Activated CD4-positive, CD25-positive, alpha-beta regulatory T cell treated with anti-CD3 and anti-CD28 coated beads, Interleukin-2, amount 50 U/mL, for 72 hours (primary cell): ENCODE data around the gene USP20.

Source experiments
- DNase-seq: peaks from one replicate; pipeline ENCODE4 v3.0.0; 2021

The USP20 gene

DNA sequence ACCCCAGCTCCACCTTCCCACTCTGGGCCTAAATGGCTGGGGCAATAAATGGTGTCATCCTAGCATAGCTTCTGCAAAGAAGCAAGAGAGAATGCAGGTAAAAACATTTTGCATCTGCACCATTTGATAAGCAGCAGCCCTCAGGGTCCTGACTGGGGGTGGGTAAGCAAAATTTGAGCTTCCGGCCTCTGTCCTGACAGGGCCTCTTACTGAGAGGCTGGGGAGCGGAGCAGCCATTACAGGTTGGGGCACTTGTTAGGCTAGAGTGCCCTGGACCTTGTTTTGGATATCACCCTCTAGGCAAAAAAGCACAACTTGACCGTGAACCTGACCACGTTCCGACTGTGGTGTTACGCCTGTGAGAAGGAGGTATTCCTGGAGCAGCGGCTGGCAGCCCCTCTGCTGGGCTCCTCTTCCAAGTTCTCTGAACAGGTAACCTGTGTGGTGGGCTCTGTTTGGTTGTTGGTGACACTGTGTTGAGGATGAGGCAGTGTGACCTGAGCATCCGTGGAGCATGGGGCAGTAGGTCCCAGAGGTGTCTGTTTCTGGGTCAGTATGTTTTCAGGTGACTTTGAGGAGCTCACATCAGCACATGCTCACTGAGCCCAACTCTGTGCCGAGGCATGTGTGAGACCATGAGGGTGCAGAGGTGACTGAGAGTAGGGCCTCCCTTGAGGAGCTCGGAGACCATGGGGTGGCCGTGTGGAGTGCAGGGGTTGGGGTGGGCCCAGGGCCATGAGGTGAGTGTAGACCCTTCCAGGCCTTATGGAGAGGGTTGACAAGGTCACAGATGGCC is 23.1 kb downstream of the USP20 start:
- no peak for DNase-seq

DNA sequence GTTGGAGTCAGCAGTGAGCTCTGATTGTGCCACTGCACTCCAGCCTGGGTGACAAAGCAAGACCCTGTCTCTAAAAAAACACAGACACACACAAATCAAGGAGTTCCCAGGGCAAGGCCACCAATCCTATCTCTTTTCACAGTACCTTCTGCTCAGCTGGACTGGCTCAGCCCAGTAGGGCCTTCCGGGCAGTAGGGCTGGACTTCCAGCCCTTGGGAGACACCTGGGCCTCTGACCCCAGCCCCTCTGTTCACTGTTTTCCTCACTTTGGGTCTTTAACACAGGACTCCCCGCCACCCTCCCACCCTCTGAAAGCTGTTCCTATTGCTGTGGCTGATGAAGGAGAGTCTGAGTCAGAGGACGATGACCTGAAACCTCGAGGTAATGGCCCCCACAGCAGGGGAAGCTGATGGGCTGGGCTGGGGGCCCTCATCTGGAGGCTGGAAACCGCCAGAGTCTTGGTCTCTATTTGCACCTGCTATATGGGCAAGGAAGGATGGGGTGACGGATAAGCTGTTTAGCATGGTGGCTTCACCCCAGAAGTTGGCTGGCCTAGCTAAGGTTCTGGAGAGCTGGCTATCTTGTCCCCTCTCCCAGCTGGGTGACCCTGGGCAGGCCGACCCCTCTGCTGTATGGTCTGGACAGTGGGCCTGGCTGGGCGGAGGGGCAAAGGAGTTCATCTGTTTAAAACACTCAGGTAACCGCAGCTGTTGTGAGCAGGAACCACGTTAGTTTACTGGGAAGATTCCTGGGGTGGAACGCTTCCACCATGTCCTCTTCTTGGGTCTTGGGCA is 25.6 kb downstream of the USP20 start:
- DNase-seq = no peak

DNA sequence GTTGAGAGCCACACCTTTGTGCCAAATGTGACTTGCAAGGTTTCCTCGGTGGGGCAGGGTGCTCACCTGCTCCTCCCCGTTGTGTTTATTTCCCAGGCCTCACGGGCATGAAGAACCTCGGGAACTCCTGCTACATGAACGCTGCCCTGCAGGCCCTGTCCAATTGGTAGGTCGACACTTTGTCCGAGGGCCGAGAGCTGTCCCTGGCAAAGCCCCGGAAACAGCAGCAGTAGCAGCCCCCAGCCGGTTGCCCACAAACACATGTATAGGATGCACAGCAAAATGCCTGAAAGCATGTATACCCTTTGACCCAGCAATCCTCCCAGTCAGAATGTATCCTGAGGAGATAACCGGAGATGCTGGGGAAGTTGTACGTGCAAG is 26.2 kb downstream of the USP20 start:
- DNase-seq = no peak

DNA sequence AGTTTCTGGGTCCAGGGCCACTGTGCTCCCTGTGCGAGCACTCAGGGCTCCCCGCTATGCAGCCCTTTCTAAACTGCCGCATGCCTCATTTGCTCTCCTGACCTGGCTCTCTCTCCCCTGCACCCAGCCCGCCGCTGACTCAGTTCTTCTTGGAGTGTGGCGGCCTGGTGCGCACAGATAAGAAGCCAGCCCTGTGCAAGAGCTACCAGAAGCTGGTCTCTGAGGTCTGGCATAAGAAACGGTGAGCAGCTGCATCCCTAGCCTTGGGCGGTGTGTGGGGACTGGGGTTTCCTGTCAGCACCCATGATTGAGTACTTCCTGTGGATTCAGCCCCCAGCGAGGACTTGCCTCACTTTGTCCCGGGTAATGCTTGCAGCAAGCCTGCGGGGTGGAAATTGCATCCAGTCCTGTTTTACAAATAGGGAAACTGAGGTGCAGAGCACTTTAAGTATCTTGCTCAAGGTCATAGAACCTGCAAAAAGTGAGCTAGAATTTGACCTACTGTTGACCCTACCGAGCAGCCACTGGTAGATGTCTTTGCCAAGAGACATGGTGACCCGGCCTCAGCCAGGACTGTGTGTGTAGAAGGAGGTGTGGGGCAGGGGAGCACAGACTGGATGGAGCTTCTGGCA is 27.9 kb downstream of the USP20 start:
- peak; percentile 65 for DNase-seq

DNA sequence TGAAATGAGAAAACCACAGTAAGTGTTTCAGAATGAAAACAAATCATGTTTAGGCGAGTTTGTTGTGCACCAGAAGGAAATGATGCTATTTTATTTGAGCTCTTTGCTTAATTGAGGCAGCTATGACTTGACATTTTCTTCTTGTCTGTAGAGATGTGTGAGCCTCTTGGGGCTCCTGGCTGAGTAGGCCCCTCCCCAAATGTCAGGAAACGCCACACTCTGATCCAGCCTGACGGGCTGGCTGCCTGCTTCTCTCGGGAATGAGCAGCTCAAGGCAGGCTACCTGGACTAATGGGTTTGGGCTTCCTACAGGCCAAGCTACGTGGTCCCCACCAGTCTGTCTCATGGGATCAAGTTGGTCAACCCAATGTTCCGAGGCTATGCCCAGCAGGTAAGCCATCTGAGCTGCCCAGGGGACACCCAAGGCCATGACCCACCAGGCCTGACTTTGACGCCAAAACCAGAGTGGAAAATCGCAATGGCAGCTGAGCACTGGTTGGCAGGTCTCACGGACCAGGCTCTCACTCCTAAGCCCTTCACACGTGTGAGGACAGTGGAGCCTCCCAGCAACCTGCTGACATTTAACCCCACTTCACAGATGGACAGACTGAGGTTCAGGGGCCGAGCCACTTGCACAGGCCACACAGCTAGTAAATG is 29.9 kb downstream of the USP20 start:
- DNase-seq = no peak

DNA sequence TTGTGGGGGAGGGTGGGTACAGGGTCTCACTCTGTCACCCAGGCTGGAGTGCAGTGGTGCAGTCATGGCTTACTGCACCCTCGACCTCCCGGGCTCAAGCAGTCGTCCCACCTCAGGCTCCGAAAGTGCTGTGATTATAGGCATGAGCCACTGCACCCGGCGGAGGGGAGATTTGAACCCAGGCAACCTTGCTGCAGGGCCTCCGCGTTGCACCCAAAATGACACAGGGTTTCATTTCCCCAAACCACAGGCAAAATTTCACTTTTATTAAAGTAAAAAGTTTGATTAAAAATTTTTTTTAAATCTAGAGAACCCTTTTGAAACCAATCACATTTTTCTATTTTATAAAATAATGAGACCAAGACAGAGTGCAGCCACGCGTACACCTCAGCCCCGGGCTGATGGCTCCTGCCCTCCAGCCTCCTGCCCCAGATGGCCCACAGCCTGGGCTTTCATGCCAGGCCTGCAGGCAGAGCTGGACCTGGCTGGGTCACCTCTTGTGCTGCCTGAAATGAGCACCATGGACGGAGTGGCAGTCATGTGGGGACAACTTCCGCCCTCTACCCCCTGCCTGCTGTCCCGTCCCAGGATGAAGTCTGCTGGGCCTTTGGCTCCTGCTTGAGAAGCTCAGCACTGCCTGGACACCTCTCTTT is 30.5 kb downstream of the USP20 start:
- no peak for DNase-seq

DNA sequence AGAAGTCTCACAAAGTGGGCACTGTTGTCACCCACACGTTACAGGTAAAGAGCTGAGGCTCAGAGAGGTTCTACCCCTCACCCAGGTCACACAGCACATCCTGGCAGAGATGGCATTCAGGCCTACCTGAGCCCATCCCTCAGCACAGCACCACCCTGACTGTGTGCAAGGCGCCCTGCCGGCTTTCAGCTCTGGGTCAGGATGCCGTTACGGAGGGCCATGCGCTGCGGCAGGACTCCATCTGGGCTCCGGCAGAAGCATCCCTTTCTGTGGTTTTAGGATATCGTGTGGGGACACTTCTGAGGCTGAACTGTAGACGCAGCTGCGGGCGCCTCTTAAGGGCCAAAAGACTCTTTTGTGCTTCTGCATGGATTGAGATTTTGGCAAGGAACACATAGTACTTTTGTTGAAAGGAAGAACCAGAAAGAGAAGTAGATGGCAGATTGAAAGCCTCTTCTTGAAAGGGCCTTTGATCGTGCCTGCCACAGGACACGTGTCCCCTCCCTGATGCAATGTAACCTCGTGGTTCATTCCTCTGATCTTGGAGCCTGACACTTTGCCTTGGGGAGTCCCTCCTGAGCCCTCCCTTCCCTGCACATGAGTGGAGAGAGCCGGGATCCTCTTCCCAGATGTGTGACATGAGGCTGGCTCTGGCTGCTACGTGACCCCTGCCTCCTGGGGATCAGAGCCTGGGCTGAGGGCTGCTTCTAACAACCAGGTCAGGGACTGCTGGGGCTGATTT is 31.3 kb downstream of the USP20 start:
- no peak for DNase-seq

DNA sequence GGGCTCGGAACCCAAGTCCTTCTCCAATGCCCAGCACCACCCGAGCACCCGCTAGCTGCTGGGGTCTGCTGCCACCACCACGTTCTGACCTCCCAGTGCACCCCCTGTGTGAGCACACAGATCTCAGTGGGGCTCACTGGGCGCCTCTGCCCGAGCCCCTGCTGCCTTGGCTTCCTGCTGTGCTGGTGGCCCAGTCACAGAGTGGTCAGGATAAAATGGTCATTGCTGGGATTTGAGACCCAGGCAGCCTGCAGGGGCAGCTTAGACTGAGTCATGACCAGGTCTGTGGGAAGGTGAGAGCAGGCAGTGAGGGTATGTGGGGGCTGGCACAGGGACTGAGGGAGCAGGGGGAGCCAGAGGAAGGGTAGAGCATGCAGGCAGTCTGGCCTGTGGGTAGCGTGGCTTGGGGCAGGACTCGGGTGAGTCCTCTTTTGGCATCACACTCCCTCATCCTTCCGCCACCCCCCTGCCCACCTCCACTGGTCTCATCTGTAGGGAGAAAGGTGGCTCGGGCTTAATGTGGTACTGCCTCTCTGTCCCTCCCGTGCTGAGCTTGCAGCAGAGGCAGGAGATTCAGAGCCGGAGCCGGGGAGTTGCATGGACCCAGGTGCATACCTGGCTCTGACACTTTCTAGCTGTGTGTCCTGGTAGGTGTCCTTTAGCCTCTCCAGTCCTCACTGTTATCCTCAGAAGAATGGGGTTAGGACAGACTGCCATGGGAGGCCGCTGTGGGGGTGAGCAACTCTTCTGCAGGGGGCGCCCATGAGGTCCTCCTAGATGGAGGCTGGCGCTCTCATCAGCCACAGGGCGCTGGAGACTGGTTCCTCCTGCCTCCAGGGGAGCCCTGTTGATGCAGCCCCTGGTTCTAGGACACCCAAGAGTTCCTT is 32.1 kb downstream of the USP20 start:
- no peak for DNase-seq

DNA sequence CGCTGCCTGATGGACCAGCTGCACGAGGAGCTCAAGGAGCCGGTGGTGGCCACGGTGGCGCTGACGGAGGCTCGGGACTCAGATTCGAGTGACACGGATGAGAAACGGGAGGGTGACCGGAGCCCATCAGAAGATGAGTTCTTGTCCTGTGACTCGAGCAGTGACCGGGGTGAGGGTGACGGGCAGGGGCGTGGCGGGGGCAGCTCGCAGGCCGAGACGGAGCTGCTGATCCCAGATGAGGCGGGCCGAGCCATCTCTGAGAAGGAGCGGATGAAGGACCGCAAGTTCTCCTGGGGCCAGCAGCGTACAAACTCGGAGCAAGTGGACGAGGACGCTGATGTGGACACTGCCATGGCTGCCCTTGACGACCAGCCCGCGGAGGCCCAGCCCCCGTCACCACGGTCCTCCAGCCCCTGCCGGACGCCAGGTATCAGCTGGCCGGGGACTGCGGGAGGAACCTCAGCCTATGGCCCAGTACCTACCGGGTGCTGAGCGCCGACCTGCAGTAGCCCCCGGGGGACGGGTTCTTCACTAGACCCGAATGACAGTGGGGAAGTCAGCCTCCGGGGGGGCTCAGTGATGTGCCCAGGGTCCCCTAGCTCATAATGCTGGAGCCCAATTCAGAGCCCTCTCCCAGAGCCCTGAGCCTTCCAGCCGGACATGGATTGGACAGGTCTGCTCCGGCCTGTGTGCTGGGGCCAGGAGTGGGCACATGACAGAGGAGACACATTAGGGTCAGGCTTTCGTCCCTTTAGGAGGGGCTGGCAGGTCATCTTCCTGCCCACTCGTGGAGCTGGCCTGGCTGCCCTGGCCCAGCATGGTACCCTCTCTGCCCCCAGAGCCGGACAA is 33.0 kb downstream of the USP20 start:
- no peak for DNase-seq

DNA sequence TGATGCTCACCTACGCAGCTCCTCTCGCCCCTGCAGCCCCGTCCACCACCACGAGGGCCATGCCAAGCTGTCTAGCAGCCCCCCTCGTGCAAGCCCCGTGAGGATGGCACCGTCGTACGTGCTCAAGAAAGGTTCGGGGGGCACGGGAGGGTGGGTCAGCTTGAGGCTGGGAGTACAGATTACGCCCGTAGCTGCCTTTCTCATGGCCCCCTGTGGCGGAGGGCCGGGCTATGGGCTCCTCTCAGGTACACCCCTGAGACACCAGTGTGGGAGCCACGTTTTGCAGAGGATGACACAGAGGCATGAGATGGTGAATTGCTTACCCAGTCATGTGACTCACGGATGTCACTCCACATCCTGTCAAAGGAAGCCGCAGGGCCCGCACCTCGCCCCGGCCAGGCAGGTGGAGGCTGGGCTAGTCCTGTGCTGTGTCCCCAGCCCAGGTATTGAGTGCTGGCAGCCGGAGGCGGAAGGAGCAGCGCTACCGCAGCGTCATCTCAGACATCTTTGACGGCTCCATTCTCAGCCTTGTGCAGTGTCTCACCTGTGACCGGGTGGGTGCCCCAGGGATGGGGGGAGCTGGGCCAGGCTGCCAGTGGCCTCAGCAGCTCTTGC is 33.7 kb downstream of the USP20 start:
- peak; percentile 82 for DNase-seq

DNA sequence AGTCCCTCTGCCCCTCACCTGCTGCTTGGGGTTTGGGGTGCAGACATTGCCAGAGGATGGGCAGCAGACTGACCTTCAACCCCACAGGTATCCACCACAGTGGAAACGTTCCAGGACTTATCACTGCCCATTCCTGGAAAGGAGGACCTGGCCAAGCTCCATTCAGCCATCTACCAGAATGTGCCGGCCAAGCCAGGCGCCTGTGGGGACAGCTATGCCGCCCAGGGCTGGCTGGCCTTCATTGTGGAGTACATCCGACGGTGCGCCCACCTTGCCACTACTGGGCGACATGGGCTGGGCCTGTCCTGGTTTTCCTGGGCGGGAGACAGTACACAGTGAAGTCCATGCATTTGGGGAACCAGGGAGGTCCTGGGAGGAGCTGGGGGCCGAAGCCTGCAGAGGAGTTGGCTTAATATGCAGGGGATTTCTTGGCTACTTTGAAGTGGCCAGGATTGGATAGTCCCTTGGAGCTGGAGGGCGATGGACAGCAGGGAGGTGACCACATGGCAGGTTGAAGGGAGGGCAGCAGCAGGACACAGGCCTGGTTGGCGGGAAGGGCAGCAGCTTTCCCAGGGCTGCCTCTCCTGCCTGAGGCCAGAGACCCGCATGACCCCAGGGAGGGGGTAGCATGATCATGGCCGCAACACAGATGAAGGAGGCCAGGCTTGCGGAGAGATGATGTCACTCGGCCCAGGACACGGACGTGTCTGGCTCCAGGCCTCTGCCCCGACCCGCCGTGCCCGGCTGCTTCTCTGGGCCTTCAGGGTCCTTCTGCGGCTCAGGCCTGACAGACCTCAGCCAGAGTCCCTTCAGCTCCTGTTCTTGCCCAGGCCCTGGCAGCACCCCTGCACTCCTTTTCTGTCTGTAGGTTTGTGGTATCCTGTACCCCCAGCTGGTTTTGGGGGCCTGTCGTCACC is 34.6 kb downstream of the USP20 start:
- peak; percentile 30 for DNase-seq

DNA sequence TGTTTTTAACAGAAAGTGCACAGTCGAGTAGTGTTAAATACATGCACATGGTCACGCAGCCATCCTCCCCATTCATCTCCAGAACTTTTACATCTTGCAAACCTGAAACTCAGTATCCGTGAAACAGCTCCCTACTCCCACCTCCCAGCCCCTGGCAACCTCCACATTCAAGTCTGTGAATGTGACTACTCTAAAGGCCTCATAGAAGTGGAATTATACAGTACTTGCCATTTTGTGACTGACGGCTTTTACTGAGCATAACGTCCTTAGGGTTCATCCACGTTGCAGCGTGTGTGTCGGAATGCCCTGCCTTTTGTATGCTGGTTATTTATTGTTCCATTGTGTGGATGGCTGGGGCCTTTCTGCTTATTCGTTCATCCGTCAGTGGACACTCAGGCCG is 35.8 kb downstream of the USP20 start:
- no peak for DNase-seq

DNA sequence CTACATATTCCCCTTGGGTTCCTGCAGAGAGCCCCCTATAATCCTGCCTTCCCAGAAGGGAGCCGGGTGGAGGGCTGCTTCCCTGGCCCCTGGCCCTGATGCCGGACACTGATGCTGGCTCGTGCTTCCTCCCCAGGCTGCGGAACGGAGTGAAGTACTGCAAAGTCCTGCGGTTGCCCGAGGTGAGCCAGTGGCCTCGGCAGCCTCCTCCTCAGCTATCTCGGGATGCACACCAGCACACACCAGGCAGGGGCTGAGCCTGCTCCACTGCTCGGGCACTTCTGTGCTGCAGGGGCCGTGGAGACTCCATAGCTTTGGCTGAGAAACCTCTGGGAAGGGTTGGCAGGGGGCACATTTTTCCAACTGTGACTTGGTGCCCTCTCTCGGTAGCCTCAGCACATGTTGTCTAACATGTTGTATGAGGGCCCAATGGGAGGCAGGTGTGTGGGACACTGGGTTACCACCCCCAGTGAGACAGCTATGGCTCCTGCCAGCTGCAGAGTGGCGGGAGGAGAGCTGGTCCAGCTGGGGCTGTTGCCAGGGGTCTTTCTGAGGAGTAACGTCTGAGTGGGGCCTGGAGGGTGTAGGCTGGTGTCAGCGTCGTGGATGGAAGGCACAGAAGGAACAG is 38.4 kb downstream of the USP20 start:
- DNase-seq = no peak

DNA sequence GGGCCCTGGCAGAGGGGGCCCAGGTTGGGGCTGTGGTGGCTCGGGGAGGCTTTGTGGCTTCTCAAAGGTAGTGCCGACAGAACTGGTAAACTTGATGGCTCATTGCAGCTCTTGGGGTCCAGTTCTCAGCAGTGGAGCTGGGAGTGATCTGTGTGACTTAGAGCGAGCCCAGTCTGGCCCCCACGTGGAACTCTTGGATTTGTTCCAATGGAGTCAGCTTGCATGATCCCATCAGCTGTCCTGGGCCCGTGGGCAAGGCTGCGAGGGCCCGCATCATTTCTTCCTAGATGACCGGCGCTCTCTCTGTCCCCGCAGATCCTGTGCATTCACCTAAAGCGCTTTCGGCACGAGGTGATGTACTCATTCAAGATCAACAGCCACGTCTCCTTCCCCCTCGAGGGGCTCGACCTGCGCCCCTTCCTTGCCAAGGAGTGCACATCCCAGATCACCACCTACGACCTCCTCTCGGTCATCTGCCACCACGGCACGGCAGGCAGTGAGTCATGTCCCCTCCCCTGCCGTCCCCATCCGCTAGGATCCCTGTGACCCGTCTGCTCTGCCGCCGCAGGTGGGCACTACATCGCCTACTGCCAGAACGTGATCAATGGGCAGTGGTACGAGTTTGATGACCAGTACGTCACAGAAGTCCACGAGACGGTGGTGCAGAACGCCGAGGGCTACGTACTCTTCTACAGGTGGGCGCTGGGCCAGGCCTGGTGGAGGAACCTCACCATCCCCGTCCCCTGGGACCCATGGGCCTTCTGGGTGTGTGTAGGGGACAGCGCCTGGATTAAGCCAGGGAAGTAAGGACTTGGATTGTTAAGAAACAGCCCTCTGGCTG is 39.2 kb downstream of the USP20 start:
- no peak for DNase-seq

DNA sequence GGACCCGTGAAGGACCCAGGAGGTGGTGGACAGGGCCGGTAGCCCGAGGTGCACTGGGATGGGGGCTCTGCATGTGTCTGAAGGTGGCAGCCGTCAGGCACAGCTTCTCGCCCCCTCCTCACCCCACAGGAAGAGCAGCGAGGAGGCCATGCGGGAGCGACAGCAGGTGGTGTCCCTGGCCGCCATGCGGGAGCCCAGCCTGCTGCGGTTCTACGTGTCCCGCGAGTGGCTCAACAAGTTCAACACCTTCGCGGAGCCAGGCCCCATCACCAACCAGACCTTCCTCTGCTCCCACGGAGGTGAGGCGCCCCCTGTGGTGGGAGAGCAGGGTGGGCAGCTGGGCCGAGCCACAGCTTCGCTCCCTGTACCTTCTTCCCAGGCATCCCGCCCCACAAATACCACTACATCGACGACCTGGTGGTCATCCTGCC is 39.9 kb downstream of the USP20 start:
- DNase-seq = no peak

DNA sequence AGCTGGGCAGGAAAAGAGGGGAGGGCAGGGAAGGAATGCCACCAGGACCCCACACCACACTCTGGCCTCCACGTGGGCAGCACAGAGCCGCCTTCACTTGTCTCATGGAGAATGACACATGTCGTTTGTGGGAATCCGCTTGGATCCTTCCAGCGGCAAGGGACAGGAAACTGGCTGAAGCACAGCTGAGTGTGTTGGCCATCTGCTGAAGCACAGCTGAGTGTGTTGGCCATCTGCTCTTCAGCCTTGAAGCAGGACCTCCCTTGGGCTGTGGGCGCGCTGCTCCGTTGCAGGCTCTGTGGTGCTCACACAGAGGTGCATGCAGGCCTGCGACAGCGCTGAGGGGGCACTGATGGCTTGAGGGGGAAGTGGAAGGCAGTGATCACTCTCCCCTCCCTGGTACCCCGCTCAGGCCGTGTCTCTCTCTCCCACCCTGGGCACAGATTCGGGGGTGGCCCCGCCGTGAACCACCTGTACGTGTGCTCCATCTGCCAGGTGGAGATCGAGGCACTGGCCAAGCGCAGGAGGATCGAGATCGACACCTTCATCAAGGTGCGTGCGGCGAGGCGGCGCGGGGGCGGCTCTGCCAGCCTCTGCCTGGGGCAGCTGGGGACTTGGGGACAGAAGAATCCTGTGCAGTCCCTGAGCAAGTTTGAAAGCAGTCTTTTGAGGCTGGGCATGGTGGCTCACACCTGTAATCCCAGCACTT is 40.6 kb downstream of the USP20 start:
- DNase-seq = no peak
